GM12875 (cell line): ENCODE results near the gene GFPT2.

ENCODE experiments used
- H3K4me3 ChIP-seq: one replicate; pipeline ENCODE4 v1.5.1; 2011; ENCODE audit warnings: low read depth, low read length, control low read depth
- TF ChIP-seq, protein P1 (sequence below): IDR thresholded peaks from 2 replicates; pipeline ENCODE4 v1.5.1; 2011; ENCODE audit warnings: low read depth, mild to moderate bottlenecking, control low read depth, inconsistent platforms, low read length, moderate library complexity, borderline replicate concordance; ENCODE audit not compliant: insufficient read depth

The GFPT2 gene

GRCh38 chr5:180378438-180379344, 25.6 kb upstream of the GFPT2 start:
- no peak overlapping the region for H3K4me3 ChIP-seq

DNA sequence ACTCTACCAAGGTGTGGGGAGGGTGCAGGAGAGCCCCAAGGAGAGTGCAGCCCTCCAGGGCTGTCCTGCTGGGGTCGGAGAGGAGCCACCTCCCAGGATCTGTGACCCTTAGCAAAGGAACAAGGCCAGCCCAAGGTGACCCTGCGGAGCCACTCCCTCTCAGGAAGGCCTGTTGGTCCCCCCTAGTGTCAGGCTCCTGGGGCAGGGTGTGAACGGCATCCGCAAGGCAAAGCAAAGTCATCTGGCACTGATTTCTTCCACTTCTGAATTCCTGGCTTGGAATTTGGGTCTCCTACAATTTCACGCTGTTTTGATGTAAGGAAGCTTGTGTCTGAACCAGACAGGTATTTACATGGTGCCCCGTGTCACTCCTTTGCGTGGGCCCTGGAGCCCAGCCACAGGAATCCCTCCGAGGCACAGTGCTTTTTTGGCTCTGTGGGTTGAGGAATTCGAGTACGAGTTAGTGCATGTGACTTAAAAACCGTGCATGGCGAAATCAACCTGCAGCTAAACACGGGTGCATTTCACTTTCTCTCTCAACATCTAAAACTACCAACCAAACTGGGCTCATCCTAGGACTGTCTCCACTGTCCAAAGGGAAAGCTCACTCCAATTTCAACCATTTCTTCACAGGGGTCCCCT, 24.5 kb upstream of the GFPT2 start:
- TF ChIP-seq, protein P1, sequence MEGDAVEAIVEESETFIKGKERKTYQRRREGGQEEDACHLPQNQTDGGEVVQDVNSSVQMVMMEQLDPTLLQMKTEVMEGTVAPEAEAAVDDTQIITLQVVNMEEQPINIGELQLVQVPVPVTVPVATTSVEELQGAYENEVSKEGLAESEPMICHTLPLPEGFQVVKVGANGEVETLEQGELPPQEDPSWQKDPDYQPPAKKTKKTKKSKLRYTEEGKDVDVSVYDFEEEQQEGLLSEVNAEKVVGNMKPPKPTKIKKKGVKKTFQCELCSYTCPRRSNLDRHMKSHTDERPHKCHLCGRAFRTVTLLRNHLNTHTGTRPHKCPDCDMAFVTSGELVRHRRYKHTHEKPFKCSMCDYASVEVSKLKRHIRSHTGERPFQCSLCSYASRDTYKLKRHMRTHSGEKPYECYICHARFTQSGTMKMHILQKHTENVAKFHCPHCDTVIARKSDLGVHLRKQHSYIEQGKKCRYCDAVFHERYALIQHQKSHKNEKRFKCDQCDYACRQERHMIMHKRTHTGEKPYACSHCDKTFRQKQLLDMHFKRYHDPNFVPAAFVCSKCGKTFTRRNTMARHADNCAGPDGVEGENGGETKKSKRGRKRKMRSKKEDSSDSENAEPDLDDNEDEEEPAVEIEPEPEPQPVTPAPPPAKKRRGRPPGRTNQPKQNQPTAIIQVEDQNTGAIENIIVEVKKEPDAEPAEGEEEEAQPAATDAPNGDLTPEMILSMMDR = no peak
- no peak overlapping the region for H3K4me3 ChIP-seq

More at GRCh38 chr5:180378438-180379344, 25.6 kb upstream of the GFPT2 start:
- TF ChIP-seq, protein P1 = no peak

DNA sequence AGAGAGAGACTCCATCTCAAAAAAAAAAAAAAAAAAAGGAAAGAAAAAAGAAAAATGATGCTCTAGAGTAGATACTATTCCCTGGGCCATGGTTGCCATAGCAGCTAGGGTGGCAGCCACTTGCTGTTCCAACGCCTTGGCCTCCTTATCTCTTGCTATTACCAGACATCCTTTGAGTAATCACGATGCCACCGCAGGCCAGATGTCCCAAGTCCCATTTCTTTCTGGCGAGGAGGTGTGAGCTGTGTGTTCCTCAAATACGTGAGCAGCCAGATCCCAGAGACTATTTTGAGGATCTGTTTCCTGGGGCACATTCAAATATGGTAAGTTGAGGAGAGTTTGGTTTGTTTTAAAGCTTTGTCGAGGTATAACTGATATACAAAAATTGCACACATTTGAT, 23.4 kb upstream of the GFPT2 start:
- no peak overlapping the region for H3K4me3 ChIP-seq
- TF ChIP-seq, protein P1 = no peak

DNA sequence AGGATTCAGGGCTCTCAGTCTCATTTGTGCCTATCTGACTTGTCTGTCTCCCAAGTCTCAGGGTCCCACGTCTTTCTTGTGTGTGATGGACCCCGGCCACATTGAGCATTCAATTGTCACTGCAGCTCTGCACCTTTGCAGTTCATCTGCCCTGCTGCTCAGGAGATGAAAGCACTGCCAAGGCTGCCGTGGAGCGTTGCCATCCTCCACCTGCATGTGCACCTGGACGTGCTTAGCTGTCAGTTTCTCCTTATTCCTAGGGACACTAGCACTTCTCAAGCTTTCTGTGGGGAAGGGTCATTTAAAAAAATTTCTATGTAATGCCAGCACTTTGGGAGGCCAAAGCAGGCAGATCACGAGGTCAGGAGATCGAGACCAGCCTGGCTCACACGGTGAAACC, 22.8 kb upstream of the GFPT2 start:
- TF ChIP-seq, protein P1 = no peak

GRCh38 chr5:180375291-180375690, 22.2 kb upstream of the GFPT2 start:
- TF ChIP-seq, protein P1 = no peak
- no peak overlapping the region for H3K4me3 ChIP-seq

More for the DNA sequence above, 22.8 kb upstream of the GFPT2 start:
- no peak overlapping the region for H3K4me3 ChIP-seq

- H3K4me3 ChIP-seq = no peak overlapping the region
- TF ChIP-seq, protein P1 = no peak
These were observed 20.7 kb upstream of the GFPT2 start for GRCh38 chr5:180373870-180374269.
